Adrenal gland (tissue), 12 donors: Measurements from ENCODE around the gene DMC1. TPM values are rescaled to one million over a fixed set of nuclear protein-coding genes. Genes with fewer than 3 reads are reported as not detected.

Experiments
- DNase-seq, 7 donors: peaks; one replicate each; pipeline ENCODE4 v3.0.0-alpha.2; 2019 to 2020
- H3K27ac ChIP-seq, 5 donors: fragments of 200-600 bp; sonication (generic) in 4 of 5; 1 replicate in 3 of 5; 2 replicates in 2 of 5; pipeline versions ENCODE4 v1.5.1 to v1.8.0; 2016 to 2020; ENCODE audit warnings: mild to moderate bottlenecking in 1 of 5
- H3K27me3 ChIP-seq: fragments of 200-600 bp; 2 replicates; pipeline ENCODE4 v1.8.0; 2021
- H3K36me3 ChIP-seq, 2 donors: fragments of 200-600 bp; replicated peaks in 1 of 2; 1 replicate in 1 of 2; 2 replicates in 1 of 2; pipeline versions ENCODE4 v1.5.1 to v1.8.0; 2018 to 2022
- H3K4me1 ChIP-seq, 2 donors: fragments of 200-600 bp; replicated peaks in 1 of 2; 1 replicate in 1 of 2; 2 replicates in 1 of 2; pipeline versions ENCODE4 v1.5.1 to v1.8.0; 2018 to 2021
- H3K4me3 ChIP-seq, 4 donors: fragments of 200-600 bp; sonication (generic) in 3 of 4; one replicate each; pipeline ENCODE4 v1.5.1; 2016 to 2018
- H3K9me3 ChIP-seq, 3 donors: fragments of 200-600 bp; sonication (generic) in 1 of 3; replicated peaks in 1 of 3; 1 replicate in 2 of 3; 2 replicates in 1 of 3; pipeline versions ENCODE4 v1.5.1 to v1.8.0; 2016 to 2021
- POLR2A ChIP-seq, 2 donors: fragments of 450-650 bp; IDR thresholded peaks; one replicate each; pipeline ENCODE4 v1.6.1; 2017; ENCODE audit warnings: antibody characterized with exemption in 2 of 2, mild to moderate bottlenecking in 2 of 2, moderate library complexity in 1 of 2
- WGBS, 4 donors: extraction: QIAGEN DNeasy Blood & Tissue Kit in 2 of 4; methylation state at CpG; one replicate each; pipeline versions ENCODE4 v1.1.5 to v1.1.7; 2013 to 2017; 5-methylcytosine and 5-hydroxymethylcytosine counted together
- intact Hi-C, 2 donors: fragments of 100-400 bp; cut with DNase I; formaldehyde crosslinking; loops; one replicate each; pipeline versions ENCODE4 v1.14.1 to v1.15.0; 2022 to 2023
- polyA plus RNA-seq, 3 donors: library from polyadenylated mRNA; stranded (reverse); fragments of 200-250 nt in 2 of 3; fragments of 350-450 nt in 1 of 3; fragmentation: Illumina TruSeq in 1 of 3; extraction: RNeasy Lipid Tissue Mini Kit (QIAGEN cat#74804) in 1 of 3; gene quantifications; one replicate each; pipeline ENCODE4 v1.2.3, GENCODE V29; 2013 to 2014
- total RNA-seq, 9 donors: library from RNA; depleted of rRNA in 4 of 9; stranded (reverse); fragments of >200 nt in 4 of 9; fragments of 120-200 nt in 1 of 9; fragmentation: NEBNext Ultra II Directional in 1 of 9; extraction: Animal tissue kit (Norgen Biotek cat#: 25700) in 1 of 9; gene quantifications; one replicate each; pipeline versions ENCODE4 v1.1.0 to v1.2.4, GENCODE V29; 2013 to 2023
- TF ChIP-seq, protein P1 (sequence below), 6 experiments: fragments of 450-650 bp in 4 of 6; fragments of 200-600 bp in 2 of 6; sonication (generic) in 1 of 6; IDR thresholded peaks; 1 replicate in 5 of 6; 2 replicates in 1 of 6; pipeline versions ENCODE4 v1.5.1 to v1.8.0; 2016 to 2021; ENCODE audit warnings: antibody characterized with exemption in 6 of 6, mild to moderate bottlenecking in 2 of 6, moderate library complexity in 1 of 6
- donor health status: healthy with polysubstance abuse.
- donor health status: Bipolar disorder and iron deficiency.
- donor health status: DM: yes; HTN: yes; CAD: no.
- donor health status: DM: no; HTN: no; CAD: no.
- donor health status: DM: no; HTN: no; CAD: no.
- donor health status: DM: yes; HTN: yes; CAD: no.

Gene DMC1
- total and polyA plus RNA-seq, 12 donors = 0.08 to 28.9 (median 0.51) TPM; not detected in 2

DNA sequence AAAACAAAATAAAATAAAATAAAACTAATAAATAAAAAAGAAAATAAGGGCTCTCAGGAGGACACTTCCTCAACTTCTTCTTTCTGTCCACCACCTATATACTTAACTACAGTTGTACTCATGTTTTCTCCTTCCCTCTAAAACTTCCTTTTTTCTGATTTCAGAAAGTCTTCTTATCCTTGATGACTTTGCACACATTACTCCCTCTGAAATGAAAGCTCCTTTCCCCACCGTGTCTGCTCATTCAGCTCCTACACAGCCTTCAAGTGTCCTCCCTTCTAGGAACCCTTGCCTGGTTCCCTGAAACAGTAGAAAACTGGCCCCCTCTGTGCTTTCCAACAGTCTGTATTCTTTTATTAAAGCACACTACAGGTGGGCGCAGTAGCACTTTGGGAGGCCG is 45.6 kb downstream of the DMC1 start:
- TF ChIP-seq POLR2A (IDR thresholded peaks at IDR 0.05) = no peak
- TF ChIP-seq, protein P1, sequence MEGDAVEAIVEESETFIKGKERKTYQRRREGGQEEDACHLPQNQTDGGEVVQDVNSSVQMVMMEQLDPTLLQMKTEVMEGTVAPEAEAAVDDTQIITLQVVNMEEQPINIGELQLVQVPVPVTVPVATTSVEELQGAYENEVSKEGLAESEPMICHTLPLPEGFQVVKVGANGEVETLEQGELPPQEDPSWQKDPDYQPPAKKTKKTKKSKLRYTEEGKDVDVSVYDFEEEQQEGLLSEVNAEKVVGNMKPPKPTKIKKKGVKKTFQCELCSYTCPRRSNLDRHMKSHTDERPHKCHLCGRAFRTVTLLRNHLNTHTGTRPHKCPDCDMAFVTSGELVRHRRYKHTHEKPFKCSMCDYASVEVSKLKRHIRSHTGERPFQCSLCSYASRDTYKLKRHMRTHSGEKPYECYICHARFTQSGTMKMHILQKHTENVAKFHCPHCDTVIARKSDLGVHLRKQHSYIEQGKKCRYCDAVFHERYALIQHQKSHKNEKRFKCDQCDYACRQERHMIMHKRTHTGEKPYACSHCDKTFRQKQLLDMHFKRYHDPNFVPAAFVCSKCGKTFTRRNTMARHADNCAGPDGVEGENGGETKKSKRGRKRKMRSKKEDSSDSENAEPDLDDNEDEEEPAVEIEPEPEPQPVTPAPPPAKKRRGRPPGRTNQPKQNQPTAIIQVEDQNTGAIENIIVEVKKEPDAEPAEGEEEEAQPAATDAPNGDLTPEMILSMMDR (IDR thresholded peaks at IDR 0.05) = no peak
- no peak overlapping the region for H3K4me3 ChIP-seq
- H3K9me3 ChIP-seq = no peaks in the 10 kb centered on the region
- intact Hi-C loops = no loop called here
- no peaks in the 10 kb centered on the region for H3K4me1 ChIP-seq
- H3K36me3 ChIP-seq = no peaks in the 10 kb centered on the region
- no peak for DNase-seq
- H3K27me3 ChIP-seq = peaks cover 4% of the 10 kb centered on the region
- 72 to 83% (median 78%) methylated on average over 3 of the region's 3 CpGs for WGBS, 4 donors
- no peak overlapping the region for H3K27ac ChIP-seq

DNA sequence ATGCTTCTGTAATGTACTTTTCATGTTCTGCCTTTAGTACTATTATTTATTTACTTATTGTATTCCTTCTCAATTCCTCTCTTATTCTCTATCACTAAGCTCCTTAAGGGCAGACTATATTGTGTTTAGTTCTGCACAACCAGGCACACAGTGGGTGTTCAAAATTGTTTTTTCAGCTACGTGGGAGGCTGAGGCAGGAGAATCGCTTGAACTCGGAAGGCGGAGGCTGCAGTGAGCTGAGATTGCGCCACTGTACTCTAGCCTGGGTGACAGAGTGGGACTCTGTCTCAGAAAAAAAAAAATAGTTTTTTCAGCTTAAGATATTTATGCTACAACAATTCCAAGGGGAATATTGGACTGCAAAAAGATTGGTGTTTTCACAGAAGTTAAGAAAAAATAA is 46.5 kb downstream of the DMC1 start:
- 87 to 98% (median 95%) methylated on average over 5 of the region's 5 CpGs for WGBS, 4 donors
- Histone ChIP-seq H3K27me3 (peaks cover 4% of the 10 kb centered on the region), H3K4me1 (no peaks in the 10 kb centered on the region), H3K27ac (no peak overlapping the region), H3K36me3 (no peaks in the 10 kb centered on the region), H3K9me3 (no peaks in the 10 kb centered on the region), H3K4me3 (no peak overlapping the region)
- intact Hi-C loops = no loop called here
- no peak for DNase-seq
- TF ChIP-seq POLR2A (IDR thresholded peaks at IDR 0.05) = no peak
- TF ChIP-seq, protein P1 (IDR thresholded peaks at IDR 0.05) = no peak

DNA sequence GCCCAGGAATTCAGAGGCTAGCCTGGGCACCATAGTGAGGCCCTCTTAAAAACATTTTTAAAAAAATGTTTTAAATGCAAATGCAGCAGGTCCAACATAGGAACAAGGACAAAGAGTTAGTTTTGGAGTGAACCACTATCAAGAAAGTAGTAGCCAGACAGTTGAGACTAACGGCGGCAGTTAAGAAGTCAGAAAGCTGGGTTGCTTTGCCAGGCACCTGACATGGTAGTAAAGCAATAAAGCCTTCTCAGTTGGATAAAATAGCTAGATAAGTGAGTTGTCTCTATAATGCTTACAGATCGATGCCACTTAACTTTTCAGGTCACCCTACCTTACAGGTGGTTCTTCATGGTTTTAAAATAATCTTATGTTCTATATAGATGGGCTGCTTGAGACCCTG is 47.0 kb downstream of the DMC1 start:
- no peaks in the 10 kb centered on the region for H3K9me3 ChIP-seq
- no peaks in the 10 kb centered on the region for H3K36me3 ChIP-seq
- peaks cover 4% of the 10 kb centered on the region for H3K27me3 ChIP-seq
- intact Hi-C loops = no loop called here
- 89 to 98% (median 96%) methylated on average over 3 of the region's 3 CpGs for WGBS, 4 donors
- DNase-seq = no peak
- TF ChIP-seq POLR2A (IDR thresholded peaks at IDR 0.05) = no peak
- TF ChIP-seq, protein P1 (IDR thresholded peaks at IDR 0.05) = no peak
- H3K4me3 ChIP-seq = no peak overlapping the region
- H3K27ac ChIP-seq = no peak overlapping the region
- H3K4me1 ChIP-seq = no peaks in the 10 kb centered on the region

DNA sequence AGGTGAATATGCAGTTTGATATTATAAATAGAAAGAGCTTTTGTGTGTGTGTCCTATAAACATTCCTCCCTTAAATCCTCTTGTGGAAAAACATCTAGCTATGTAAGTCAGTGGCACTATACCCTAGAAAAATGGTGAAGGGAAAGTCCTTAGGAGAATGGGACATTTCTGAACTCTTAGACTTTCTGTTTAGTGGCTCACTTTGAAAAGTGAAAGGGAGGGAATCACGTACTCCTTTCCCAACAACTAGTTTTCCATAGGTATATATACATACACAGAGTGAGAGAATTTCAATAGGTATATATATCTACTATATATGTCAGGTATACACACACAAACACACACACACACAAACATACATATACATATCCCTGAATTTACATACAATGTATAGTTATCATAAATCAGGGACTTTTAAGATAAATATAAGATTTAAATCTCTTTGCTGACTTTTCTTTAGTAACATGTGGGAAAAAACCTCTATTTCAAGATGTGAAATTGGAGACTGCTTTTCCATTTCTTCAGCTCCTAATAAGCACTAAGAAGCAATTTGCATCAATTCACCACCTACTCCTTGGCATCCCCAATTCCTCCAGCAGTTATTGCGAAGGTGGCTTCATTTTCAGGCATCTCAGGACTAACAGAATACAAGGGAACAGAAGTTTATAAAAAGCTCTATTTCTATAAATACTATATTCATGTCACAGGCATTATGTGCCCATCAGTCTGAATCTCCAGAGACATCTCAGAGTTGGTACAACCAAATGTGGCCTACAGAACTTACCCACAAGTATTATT is 50.3 kb downstream of the DMC1 start:
- no peak for TF ChIP-seq POLR2A (IDR thresholded peaks at IDR 0.05)
- TF ChIP-seq, protein P1 (IDR thresholded peaks at IDR 0.05) = no peak
- 94 to 96% (median 95%) methylated on average over 2 of the region's 2 CpGs for WGBS, 4 donors
- Histone ChIP-seq H3K4me3 (no peak overlapping the region), H3K9me3 (no peaks in the 10 kb centered on the region), H3K27ac (no peak overlapping the region), H3K27me3 (no peaks in the 10 kb centered on the region), H3K4me1 (no peaks in the 10 kb centered on the region), H3K36me3 (no peaks in the 10 kb centered on the region)
- DNase-seq = no peak
- intact Hi-C loops = loop anchor here in 1 of 2 donors (10.0 kb wide), 1 partner anchor 135 kb away; the partner anchor contains the start of genes CBY1 and FAM227A
